ENCODE results near the gene DNAH2. TPM values are rescaled to one million over a fixed set of nuclear protein-coding genes. Genes with fewer than 3 reads are reported as not detected.

Gene DNAH2
- total and polyA plus RNA-seq, 9 of the 15 experiments (the other 6 are each of a cell fraction or from before 2014, with no cell fraction given), result 0.03 TPM; not detected in 8

GRCh38 chr17:7850701-7851437, 133.3 kb downstream of the DNAH2 start:
- ChIA-PET CTCF (ENCODE audit: low intra/inter-chr PET ratio) (interaction anchor here (1.3 kb wide), 1 partner anchor 29 kb away, joined by 8 read pairs; no protein-coding TSS in a partner anchor), POLR2A (interaction anchor here (1.0 to 1.4 kb wide), 3 partner anchors 9 to 20 kb away, joined by 4 to 8 read pairs (median 4); no protein-coding TSS in a partner anchor)
- no peak overlapping the region for H3K9ac ChIP-seq (ENCODE audit: insufficient read depth in 1 of 2, low read depth in 2 of 2, low read length in 2 of 2)
- H3K9me1 ChIP-seq (ENCODE audit: control insufficient read depth, insufficient read depth, low read length), result no peaks in the 10 kb centered on the region
- H3K9me3 ChIP-seq (replicated peaks; ENCODE audit: control insufficient read depth, insufficient read depth, low read depth, low read length), result no peaks in the 10 kb centered on the region
- H3K4me1 ChIP-seq (replicated peaks in 1 of 2; ENCODE audit: control insufficient read depth in 2 of 2, insufficient read depth in 2 of 2, low read length in 2 of 2), result peaks cover 0 to 30% of the 10 kb centered on the region in 2 experiments; a peak in 2 of 5 replicates
- in situ Hi-C loops (cut with MboI), result no loop called here
- ATAC-seq (no peak), FAIRE-seq (no peak), DNase-seq (ENCODE audit: extremely low read depth in 1 of 4, low spot score in 3 of 4) (no peak)
- no peak for TF ChIP-seq ARID3A (IDR thresholded peaks at IDR 0.05; ENCODE audit: borderline replicate concordance, low read depth, low read length)
- no peak for TF ChIP-seq NR2C2 (CRISPR knock-in tag; IDR thresholded peaks at IDR 0.05)
- no peak for TF ChIP-seq NR2C2 (tag; IDR thresholded peaks at IDR 0.05)
- no peak for TF ChIP-seq ZNF77 (CRISPR knock-in tag; IDR thresholded peaks at IDR 0.05)
- no peak for TF ChIP-seq PKNOX1 (IDR thresholded peaks at IDR 0.05)
- TF ChIP-seq ZKSCAN1 (IDR thresholded peaks at IDR 0.05; ENCODE audit: low read depth, low read length), result 0 out of 2 replicates have a peak, but pooled peaks have one; percentile 57
- peaks cover 62% of the 10 kb centered on the region; the same call in 2 of the 3 replicates for H3K36me3 ChIP-seq (ENCODE audit: control insufficient read depth, insufficient read depth, low read length)
- no peaks in the 10 kb centered on the region for H4K20me1 ChIP-seq (replicated peaks; ENCODE audit: control insufficient read depth, insufficient read depth, low read length)
- H3K27ac ChIP-seq (ENCODE audit: extremely low read depth, low read depth, low read length), result no peak overlapping the region
- no peaks in the 10 kb centered on the region for H3K27me3 ChIP-seq (ENCODE audit: control insufficient read depth in 2 of 2, insufficient read depth in 2 of 2, low read length in 2 of 2)
- H3K79me2 ChIP-seq (ENCODE audit: control insufficient read depth, insufficient read depth, low read length), result peaks cover 3% of the 10 kb centered on the region; the same call in 1 of the 3 replicates
- WGBS (ENCODE audit: insufficient coverage, low coverage, missing lambda C conversion rate), result 97% methylated on average over 10 of the region's 17 CpGs
- intact Hi-C loops (cut with micrococcal nuclease), result loop anchor here (10.0 kb wide), 1 partner anchor 106 kb away; no protein-coding TSS in a partner anchor
- no peak overlapping the region for H2AFZ ChIP-seq (ENCODE audit: low read depth, low read length)
- no peak overlapping the region for H3K4me3 ChIP-seq
- H3K4me2 ChIP-seq (ENCODE audit: insufficient read depth, low read length), result no peak overlapping the region
- BruUV-seq (replicated peaks), result no TSS peak

Data from K562 (cell line).